Hindlimb muscle (tissue), 1 donor: ENCODE measurements around the gene PFKFB4. TPM values are rescaled to one million over a fixed set of nuclear protein-coding genes. Genes with fewer than 3 reads are reported as not detected.
A peak's percentile ranks its signal among the peaks of the same experiment; 100 is the strongest.
"Not testable (repeated sequence)": the region's sequence is repeated elsewhere in the genome, so short reads cannot be mapped to it uniquely, and the experiment has no call there.

ENCODE experiments used
- DNase-seq: peaks from one replicate; pipeline ENCODE4 v3.0.0-alpha.2; 2013
- polyA plus RNA-seq: library from polyadenylated mRNA; unstranded; fragments of 120-200 nt; gene quantifications from one replicate; pipeline ENCODE4 v1.2.1, GENCODE V29; 2013; ENCODE audit not compliant: insufficient read length

The PFKFB4 gene
- polyA plus RNA-seq, 1 donor = 6.7 TPM

DNA sequence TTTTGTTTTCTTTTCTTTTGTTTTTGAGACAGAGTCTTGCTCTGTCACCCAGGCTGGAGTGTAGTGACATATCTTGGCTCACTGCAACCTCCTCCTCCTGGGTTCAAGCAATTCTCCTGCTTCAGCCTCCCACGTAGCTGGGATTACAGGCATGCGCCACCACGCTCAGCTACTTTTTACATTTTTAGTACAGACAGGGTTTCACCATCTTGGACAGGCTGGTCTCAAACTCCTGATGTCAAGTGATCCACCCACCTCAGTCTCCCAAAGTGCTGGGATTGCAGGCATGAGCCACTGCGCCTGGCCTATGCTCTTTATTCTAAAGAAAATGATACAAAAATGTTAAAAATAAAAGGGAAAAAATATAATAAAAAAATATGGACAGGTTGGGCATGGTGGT, 25.9 kb downstream of the PFKFB4 start:
- not testable (repeated sequence) for DNase-seq

GRCh38 chr3:48528754-48529153, 27.8 kb downstream of the PFKFB4 start:
- no peak for DNase-seq

GRCh38 chr3:48528048-48528447, 28.6 kb downstream of the PFKFB4 start:
- no peak for DNase-seq

GRCh38 chr3:48524970-48525369, 31.6 kb downstream of the PFKFB4 start:
- no peak for DNase-seq

DNA sequence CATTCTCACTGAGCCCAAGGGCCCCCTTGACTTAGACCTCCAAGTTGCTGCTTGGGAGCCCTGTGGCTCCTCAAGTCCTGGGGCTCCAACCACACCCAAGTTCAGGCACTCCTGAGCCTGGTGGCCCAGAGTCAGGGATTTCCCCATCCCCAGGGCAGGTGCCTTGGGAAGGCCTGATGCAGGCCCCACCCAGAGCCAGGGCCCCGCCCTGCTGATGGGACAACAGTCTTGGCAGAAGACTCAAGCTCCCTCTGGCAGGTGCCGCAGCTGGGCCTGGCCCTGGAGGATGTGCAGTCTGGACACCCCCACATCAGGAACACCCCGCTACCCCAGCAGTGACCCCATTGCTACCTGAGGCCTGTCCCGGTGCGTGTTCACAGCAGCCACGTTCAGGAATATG, 35.0 kb downstream of the PFKFB4 start:
- no peak for DNase-seq

DNA sequence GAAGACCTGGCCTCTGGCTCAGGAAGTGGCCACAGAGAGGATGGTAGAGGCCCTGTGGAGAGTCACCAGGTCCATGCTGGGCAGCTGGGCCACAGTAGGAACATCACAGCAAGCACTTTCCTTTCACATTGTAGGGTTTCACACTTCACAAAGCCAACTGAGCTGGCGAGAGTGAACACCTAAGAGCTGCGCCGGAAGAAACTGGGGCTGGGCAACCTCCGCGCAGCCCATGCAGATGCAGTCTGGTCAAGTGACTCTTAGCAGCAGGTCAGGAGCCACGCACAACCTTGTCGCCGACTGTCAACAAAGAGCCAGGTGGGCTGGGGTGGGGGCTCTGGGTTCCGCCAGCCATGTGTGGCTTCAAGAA, 37.3 kb downstream of the PFKFB4 start:
- no peak for DNase-seq

DNA sequence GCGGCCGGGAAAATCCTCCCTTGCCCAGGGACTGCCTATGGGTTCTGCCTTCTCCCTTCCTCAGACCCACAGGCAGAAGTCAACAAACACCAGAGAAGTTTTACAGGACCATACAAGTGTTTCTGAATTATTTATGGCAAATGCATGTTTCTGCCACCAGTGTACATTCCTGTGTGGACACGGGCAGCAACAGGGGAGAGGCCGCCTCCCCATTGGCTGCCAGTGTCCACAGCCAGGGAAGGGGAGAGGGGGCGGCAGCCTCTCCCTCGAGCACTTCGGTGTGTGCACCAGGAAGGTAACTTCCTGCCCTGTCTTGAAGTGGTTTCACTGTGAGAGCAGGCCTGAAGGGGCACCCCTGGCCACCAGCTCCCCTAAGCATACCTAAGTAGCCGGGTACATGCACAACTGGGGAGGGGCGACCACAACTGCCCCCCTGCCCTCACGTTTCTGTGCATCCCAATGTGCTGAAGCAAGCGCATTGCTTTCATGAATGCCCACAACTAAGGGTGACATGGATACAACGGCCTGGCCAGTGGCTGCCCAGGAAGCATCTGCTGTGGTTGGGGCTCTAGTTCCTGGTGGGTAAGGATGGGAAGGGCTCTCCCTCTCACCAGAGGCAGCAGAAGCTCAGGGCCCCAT, 37.8 kb downstream of the PFKFB4 start:
- no peak for DNase-seq

- DNase-seq = no peak
These were observed 38.5 kb downstream of the PFKFB4 start for GRCh38 chr3:48518069-48518468.

- no peak for DNase-seq
These were observed 40.0 kb downstream of the PFKFB4 start for GRCh38 chr3:48516571-48516970.

GRCh38 chr3:48514431-48515227, 42.0 kb downstream of the PFKFB4 start:
- no peak for DNase-seq

GRCh38 chr3:48511551-48511950, 45.1 kb downstream of the PFKFB4 start:
- DNase-seq = no peak

DNA sequence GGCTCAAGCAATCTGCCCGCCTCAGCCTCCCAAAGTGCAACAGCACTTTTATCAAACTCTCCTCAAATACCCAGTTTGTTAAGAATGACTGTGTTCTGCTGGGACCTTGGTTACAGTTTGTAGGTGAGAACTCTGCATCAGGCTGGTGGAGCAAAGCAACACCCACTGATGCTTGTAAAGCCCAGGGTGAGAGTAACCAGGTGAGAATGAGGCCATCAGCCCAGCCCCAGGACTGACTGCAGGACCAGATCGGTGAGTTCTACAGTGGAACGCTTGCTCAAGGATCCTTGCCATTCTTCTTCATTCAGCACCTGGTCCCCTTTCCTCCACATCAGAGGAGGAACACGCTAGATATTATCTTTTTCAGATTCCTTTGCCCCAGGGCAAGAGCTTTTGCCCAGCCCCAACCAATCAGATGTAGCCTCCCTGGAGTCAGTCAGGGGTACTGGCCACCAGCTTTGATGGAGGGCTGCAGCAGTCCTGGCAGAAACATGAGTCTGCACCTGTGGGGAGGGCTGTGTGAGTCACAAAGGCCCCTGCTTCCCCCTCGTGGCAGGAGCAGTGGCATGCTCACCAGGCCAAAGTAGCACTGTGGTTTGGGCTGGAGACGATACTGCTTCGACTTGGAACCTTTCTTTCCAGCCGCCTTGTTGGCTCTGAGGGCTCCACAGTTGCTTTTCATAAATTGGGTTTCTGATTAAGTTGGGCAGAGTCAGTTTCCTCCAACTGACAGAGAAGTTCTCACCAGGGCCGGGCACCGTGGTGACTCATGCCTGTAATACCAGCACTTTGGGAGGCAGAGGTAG, 49.1 kb downstream of the PFKFB4 start:
- no peak for DNase-seq

DNA sequence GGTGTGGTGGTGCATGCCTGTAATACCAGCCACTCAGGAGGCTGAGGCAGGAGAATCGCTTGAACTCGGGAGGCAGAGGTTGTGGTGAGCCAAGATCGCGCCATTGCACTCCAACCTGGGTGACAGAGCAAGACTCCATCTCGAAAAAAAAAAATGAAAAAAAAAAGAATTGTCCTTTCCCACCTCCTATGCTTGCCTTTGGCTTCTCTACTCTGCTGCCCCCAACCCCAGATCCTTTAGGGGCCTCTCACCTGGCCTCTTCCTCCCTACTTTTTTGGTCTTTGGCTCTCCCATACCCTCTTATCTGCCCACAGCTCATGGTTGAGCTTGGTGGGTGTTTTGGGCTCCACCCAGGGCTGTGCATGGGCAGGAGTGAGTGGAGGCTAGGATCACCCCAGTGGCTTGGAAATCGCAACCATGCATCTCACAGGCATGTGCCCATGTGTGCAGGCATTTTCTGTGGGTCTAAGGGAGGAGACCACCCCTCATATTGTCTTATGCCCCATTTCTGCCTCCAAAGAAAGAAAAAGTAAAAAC, 50.6 kb downstream of the PFKFB4 start:
- no peak for DNase-seq

DNA sequence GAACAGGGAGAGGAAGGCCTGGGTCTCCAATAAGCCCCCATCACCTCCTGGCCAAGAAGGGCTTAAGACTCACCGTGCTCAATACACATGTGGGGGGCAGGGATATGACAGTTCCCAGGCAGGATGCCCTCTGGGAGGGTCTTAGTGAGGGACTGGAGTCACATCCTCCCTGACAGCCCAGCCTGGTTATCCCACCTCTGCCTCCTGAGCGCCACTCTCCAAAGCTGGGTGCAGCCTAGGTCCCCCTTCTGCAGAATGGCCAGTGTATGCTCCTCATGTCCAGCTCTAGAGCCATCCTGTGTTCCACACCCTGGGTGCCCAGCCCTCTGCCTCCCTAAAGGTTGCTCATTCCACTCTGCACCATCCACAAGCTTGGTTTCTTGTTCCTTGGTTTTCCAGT, 51.5 kb downstream of the PFKFB4 start:
- no peak for DNase-seq

- peak; percentile 74 for DNase-seq
These were observed 52.3 kb downstream of the PFKFB4 start, which contains the start of gene SHISA5 for GRCh38 chr3:48504051-48504946. TSS of gene SHISA5 (minus strand) at chr3:48504174. CDS start at chr3:48504094, 80 bp downstream.

DNA sequence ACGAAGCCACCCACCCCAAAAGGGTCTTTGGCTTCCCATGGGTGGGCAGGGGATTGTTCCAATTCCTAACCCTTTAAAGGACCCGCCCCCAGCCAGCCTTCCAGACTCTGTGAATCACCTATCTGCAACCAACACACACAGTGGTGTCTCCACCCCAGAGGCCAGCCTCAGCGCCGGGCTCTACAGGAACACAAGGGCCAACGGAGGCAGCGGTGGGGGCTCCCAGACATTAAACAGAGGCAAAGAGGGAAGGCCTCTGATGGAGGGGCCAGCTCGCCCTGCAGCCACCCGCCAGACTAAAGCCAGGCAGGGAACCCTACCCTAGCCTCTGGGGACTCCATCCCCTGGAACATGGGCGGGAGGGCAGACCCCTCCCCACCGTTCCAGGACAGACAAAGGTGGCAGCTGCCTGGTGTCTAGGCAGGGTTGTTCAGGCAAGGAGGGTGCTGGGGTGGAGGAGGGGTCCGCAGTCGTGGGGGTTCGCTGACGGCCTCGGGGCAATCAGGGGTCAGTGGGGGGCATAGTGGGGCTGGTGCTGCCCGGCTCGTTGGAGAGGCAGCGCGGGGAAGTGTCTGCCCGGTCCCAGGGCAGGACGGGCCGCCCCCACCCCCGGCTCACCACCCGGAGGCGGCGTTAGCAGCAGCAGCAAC, 53.1 kb downstream of the PFKFB4 start:
- no peak for DNase-seq

GRCh38 chr3:48502728-48503168, 53.9 kb downstream of the PFKFB4 start:
- no peak for DNase-seq

GRCh38 chr3:48502121-48502520, 54.5 kb downstream of the PFKFB4 start:
- DNase-seq = no peak

GRCh38 chr3:48501196-48501595, 55.4 kb downstream of the PFKFB4 start:
- no peak for DNase-seq

GRCh38 chr3:48500656-48501055, 55.9 kb downstream of the PFKFB4 start:
- DNase-seq = no peak

- DNase-seq = no peak
These were observed 63.5 kb downstream of the PFKFB4 start for GRCh38 chr3:48493203-48493501.
